Activated CD4-positive, alpha-beta T cell treated with anti-CD3 and anti-CD28 coated beads for 1 hour (primary cell): ENCODE measurements around the gene MAPK9.
"Not testable (repeated sequence)": the region's sequence is repeated elsewhere in the genome, so short reads cannot be mapped to it uniquely, and the experiment has no call there.

ENCODE experiments used
- DNase-seq: peaks from one replicate; pipeline ENCODE4 v3.0.0-alpha.2; 2020

Gene MAPK9

GRCh38 chr5:180222056-180222455 is 69.8 kb downstream of the MAPK9 start:
- no peak for DNase-seq

- DNase-seq = no peak
These were observed 74.1 kb downstream of the MAPK9 start for GRCh38 chr5:180217797-180218196.

- DNase-seq = no peak
These were observed 75.2 kb downstream of the MAPK9 start for GRCh38 chr5:180216646-180217171.

GRCh38 chr5:180215783-180216630 is 75.9 kb downstream of the MAPK9 start:
- DNase-seq = no peak

GRCh38 chr5:180214870-180215770 is 76.8 kb downstream of the MAPK9 start:
- DNase-seq = no peak

- no peak for DNase-seq
These were observed 78.2 kb downstream of the MAPK9 start for GRCh38 chr5:180213657-180214207.

GRCh38 chr5:180213256-180213600 is 78.7 kb downstream of the MAPK9 start:
- DNase-seq = no peak

- DNase-seq = no peak
These were observed 79.3 kb downstream of the MAPK9 start for GRCh38 chr5:180212363-180213255.

- DNase-seq = no peak
These were observed 80.2 kb downstream of the MAPK9 start for GRCh38 chr5:180211761-180212035.

- DNase-seq = no peak
These were observed 80.7 kb downstream of the MAPK9 start for GRCh38 chr5:180210961-180211760.

- DNase-seq = not testable (repeated sequence)
These were observed 81.8 kb downstream of the MAPK9 start for GRCh38 chr5:180210077-180210476.

- peak; percentile 33 for DNase-seq
These were observed 82.7 kb downstream of the MAPK9 start, which contains the start of gene RASGEF1C for GRCh38 chr5:180209137-180209581. Gene RASGEF1C (minus strand): TSS chr5:180209211. CDS start chr5:180138052, 71,159 bp downstream.

GRCh38 chr5:180208435-180209081 is 83.3 kb downstream of the MAPK9 start:
- DNase-seq = no peak

- no peak for DNase-seq
These were observed 83.8 kb downstream of the MAPK9 start for GRCh38 chr5:180208038-180208434.

GRCh38 chr5:180207593-180207992 is 84.3 kb downstream of the MAPK9 start:
- no peak for DNase-seq

GRCh38 chr5:180206993-180207392 is 84.9 kb downstream of the MAPK9 start:
- no peak for DNase-seq

GRCh38 chr5:180205916-180206315 is 86.0 kb downstream of the MAPK9 start:
- no peak for DNase-seq

GRCh38 chr5:180204276-180204819 is 87.5 kb downstream of the MAPK9 start:
- no peak for DNase-seq

GRCh38 chr5:180202939-180203573 is 88.8 kb downstream of the MAPK9 start:
- no peak for DNase-seq
